ENCODE measurements around the gene KIF9. TPM values are rescaled to one million over a fixed set of nuclear protein-coding genes. Genes with fewer than 3 reads are reported as not detected.
"Not testable (repeated sequence)": the region's sequence is repeated elsewhere in the genome, so short reads cannot be mapped to it uniquely, and the experiment has no call there.

The KIF9 gene
- total RNA-seq, 1 donor, result 14.5 TPM

DNA sequence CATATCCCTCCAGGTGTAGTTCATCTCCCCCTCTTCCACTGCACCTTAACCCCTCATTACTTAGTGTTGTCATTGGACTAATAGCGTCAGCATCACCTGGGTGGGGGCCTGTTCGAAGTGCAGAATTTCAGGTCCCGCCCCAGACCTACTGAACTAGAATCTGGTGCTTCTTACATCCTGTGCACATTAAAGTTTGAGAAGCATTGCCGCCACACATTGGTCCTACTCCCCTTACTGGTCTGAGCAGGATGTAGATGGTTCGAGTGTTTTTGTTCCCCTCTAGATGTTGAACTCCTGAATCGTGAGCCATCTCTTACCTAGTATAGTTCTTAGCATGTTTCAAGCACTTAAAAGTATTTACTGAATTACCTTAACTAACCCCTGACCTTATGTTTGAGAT, 13.4 kb upstream of the KIF9 start:
- no peak for DNase-seq (ENCODE audit: low read depth in 2 of 3, low spot score in 2 of 3)

DNA sequence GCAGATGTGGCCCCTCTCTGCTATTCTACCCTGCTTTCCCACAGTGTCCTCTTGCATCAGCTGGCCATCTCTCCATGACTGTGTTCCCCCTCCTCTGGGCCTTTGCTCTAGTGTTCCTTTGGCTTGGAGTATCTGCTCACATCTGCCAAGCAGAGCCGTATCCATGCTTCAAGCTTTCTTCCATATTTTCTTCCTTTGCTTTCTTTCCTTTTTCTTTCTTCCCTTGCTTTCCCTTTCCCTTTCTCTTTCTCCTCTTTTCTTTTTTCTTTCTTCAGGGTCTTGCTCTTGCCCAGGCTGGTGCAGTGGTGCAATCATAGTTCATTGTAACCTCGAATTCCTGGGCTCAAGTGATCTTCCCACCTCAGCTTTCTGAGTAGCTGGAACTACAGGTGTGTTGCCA, 12.7 kb upstream of the KIF9 start:
- no peak for DNase-seq (ENCODE audit: low read depth in 2 of 3, low spot score in 2 of 3)

DNA sequence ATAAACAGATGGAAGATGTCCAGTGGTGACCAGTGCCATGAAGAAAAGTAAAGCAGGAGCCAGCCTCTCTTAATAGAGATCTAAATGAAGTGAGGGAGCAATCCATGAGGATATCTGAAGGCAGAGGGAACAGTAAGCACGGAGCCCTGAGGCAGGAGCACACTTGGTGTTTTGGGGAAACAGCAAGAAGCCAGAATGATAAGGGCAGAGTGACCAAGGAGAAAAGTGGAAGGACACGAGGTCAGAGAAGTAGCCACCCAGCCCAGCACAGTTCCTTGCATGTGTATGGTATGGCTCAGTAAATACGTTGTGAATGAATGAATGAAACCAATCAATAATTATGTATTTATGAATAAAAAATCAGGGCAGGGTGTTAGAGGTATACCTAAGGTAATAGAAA, 11.8 kb upstream of the KIF9 start:
- no peak for DNase-seq (ENCODE audit: low read depth in 2 of 3, low spot score in 2 of 3)

DNA sequence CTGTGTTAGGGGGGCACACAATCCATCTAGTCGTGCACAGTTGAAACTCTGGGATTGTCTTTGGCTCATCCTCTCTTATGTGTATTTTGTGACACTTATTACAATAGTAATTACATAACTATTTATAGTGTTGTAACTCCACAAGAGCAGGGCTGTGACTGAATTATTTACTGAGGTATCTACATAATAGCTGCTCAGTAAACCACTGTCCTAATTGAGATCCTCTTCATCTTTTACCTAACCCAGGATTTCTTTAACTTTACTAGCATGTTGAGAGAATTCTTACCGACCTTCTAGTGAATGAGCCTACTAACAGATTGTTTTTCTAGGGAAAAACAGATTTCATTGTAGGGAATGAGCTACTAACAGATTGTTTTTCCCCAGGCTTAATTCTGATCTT, 11.2 kb upstream of the KIF9 start:
- no peak for DNase-seq (ENCODE audit: low read depth in 2 of 3, low spot score in 2 of 3)

DNA sequence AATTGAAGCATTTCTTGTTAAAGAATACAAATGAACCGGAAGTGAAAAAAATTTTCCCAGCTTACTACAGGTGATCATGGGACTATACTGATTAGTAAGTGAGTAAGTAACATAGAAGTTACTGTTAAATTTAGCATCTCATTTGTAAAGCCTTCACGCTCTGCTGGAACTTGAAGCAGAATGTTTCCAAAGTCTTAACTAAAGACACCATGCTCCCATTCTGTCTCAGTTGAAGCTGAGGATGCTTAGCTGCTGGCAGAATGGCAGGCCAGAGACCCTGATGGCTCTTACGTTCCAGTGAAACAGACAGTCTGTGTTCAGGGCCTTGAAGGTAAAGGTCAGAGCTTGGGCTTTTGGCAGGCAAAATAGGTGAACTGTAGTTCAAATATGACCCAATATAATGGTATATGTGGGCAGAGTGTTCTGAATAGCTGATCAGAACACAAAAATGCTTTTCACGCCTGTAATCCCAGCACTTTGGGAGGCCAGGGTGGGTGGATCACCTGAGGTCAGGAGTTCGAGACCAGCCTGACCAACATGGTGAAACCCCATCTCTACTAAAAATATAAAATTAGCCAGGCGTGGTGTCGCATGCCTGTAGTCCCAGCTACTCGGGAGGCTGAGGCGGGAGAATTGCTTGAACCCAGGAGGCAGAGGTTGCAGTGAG, 9.3 kb upstream of the KIF9 start:
- DNase-seq (ENCODE audit: low read depth in 2 of 3, low spot score in 2 of 3), result not testable (repeated sequence)

DNA sequence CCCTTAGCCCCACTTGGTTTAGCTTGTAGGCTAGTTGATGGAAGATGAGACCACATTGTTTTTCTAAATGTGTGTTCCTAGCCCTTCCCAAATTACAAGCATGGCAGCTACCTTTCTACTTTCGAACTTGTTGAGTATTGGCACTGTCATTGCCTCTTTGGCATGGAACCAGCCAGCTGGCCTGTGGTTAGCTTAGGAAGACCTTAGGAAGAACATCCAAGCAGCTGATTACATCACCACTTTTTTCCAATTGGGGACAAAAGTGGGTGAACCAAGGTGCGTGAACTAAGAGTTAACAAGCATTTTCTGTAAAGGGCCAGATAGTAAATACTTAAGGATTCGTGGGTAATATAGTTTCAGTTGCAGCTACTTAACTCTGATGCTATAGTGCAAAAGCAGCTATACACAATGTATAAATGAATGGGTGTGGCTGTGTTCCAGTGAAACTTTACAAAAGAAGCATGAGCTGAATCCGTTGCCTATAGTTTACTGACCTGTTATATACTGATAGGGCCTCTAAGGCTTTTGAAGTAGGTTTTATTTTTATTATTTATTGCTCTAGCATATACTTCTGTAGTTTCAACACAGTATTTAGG, 8.7 kb upstream of the KIF9 start:
- no peak for DNase-seq (ENCODE audit: low read depth in 2 of 3, low spot score in 2 of 3)

DNA sequence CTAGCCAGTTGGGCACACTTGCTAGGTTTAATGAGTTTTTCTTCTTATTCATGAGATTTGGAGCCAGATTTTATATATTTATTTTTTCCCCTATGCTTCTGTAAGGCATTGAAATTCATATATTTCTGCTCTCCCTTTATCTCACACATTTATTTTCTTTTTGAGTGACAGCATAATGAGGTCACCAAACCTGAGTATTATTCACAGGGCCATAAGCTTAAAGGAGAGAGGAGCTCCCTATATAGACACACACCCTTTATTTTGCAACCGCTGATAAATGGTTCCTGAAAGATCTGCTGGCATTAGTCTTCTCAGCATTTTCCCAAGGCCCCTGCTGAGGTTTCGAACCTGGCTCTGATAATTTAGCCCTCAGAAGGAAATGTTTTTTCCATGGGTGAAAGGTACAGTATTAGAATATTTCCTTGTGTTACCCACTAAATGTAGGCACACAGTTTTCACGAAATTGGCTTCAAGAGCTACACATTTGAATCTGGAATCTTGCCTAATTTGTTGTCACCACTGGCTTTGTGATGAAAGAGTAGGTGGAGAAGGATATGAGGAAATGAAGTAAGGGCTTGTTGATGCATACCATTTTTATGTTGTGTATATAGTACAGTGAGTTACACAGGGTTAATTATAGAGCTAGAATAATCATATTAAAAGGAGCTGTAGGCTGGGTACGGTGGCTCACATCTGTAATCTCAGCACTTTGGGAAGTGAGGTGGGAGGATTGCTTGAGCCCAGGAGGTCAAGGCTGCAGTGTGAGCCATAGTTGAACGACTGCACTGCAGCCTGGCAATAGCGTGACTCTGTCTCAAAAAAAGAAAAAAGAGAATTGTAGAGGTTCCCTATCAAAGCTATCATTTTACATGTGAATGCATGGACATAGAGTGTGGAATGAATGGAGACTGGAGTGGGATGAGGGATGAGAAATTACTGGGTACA, 6.6 kb upstream of the KIF9 start:
- DNase-seq (ENCODE audit: low read depth in 2 of 3, low spot score in 2 of 3), result no peak

DNA sequence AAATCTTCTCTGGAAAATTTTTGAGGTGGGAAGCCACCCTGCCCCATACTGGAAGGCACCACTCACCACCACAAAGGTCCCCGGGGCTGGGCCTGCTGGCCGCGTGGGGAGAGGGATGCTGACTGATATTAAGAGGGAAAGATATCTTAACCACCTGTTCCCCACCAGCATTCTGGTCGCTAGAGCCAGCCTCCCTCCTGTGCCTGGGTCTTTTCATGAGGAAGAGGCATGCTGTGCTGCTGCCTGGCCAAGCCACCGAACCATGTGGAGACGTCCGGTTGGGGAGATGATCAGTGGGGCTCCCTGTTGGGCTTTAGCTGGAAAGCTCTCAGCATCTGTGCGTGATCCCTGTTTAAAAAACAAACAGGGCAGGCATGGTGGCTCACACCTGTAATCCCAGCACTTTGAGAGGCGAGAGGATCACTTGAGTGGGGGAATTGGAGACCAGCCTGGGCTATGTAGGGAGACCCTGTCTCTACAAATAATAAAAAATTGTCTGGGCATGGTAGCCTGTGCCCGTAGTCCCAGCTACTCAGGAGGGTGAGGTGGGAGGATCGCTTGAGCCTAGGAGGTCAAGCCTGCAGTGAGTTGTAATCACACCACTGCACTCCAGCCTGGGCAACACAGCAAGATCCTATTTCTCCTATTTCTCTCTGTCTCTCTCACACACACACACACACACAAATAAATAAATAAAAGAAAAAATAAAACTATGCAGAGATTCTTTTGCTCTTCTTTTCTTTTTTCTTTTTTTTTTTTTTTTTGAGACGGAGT, 1.2 kb upstream of the KIF9 start:
- no peak for DNase-seq (ENCODE audit: low read depth in 2 of 3, low spot score in 2 of 3)

DNA sequence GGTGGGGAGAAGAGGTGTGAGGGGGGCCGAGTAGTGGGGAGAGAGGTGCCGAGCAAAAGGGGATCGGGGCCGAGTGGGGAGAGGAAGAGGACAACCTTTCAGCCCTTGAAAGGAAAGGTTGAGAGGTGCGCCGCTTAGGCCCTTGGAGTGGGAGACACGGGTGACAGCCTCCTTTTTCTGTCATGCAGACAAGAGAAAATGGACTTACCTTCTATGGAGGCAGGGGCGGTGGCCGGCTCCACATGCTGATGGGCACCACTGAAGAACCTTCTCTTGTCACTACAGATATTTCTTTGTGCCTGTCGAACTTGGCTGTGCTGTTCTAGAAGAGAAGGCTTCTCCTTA, 566 bp upstream of the KIF9 start:
- no peak for DNase-seq (ENCODE audit: low read depth in 2 of 3, low spot score in 2 of 3)

DNA sequence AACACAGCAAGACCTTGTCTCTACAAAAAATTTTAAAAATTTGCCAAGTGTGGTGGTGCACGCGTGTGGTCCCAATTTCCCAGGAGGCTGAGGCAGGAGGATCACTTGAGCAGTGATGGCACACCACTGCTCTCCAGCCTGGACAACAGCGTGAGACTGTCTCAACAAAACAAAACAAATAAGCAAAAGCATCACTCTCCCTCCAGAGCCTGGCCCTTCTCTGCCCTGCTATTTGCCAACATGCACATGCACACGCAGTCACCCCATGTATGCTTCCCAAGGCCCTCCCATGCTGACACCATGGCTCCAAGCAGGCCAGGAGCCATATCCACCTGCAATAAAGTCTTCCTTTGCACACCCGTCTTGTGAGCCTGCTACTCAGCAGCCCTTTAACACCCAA, 2.1 kb downstream of the KIF9 start:
- no peak for DNase-seq (ENCODE audit: low read depth in 2 of 3, low spot score in 2 of 3)

DNA sequence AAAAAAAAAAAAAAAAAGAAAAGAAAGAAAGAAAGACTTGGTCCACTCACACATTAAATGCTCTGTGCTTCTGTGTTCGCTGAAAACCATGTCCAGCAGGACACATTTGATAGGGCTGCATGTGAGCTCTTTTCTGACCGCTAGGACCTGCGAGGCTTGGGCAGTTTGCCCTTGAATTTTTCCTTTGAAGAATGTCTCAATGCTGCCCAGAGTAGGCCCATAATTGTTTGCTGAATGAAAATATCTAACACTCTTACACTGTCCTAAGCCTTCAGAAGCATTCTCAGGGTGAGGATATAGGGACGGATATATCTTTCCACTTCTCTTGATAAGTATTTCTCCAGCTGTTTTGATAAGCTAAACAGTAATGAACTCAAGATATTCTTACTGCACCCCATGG, 6.0 kb downstream of the KIF9 start:
- DNase-seq (ENCODE audit: low read depth in 2 of 3, low spot score in 2 of 3), result no peak

DNA sequence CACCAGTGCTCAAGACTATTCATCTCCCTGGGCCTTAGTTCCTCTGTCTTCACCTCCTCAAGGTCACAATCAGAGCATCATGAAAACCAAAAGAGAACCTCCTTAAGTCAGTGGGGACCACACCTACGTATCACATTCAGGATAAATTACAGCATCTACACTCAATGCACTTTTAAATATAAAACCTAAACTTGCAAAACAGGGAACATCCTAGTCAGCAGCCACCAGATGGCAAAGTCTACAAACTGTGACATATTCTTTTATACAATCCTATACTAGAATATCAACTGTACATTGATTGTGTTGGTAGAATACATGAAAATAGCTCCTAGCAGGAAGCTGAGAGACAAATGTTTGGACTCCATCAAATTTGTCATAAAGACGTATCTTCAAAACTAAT, 7.9 kb downstream of the KIF9 start:
- DNase-seq (ENCODE audit: low read depth in 2 of 3, low spot score in 2 of 3), result no peak

DNA sequence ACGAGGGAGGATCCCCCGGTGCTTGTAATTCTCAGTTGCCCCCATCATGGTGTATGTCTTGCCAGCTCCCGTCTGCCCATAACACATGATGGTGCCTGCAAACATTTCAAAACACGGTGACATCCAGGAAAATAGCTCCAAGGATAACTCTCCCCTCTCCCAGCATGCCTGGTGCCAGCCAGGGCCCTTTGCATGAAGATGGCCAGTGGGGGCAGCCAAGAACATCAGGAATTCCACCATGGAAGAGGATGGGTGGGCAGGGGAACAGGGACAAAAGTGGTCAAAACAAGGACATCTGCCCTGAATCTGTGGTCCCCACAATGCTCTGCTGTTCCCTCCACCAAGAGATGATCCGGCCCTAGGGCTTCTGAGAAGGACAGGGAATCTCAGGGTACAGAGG, 9.0 kb downstream of the KIF9 start:
- no peak for DNase-seq (ENCODE audit: low read depth in 2 of 3, low spot score in 2 of 3)

DNA sequence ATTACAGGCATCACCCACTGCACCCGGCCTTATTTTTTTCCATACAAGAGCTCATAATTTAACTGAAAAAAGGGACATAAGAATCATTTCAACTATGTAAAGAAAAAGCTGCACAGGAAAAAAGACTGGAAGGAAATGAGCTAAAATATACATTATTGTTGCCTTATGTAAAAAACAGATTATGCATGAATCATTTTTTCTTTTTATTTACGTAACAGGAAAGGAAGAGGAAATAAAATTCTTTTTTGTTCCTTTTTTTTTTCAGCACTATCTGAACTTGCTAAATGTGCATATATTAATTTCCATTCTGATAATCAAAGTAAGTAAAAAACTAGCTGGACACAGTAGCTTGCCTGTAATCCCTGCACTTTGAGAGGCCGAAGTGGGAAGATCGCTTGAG, 12.1 kb downstream of the KIF9 start:
- no peak for DNase-seq (ENCODE audit: low read depth in 2 of 3, low spot score in 2 of 3)

DNA sequence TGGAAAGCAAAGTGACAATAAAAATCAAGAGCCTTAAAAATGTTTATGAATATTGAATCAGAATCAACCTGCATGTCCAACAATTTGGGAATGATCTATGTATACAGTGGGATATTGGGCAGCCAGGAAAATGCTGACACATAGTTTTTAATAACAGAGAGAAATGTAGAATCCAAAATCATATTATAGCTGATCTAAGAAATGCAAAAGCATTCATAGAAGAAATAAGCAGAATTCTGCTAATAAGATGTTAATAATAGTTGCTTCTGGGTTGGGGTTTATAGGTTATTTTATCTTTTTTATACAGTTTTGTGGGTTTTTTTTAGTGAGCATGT, 15.1 kb downstream of the KIF9 start:
- DNase-seq (ENCODE audit: low read depth in 2 of 3, low spot score in 2 of 3), result no peak

DNA sequence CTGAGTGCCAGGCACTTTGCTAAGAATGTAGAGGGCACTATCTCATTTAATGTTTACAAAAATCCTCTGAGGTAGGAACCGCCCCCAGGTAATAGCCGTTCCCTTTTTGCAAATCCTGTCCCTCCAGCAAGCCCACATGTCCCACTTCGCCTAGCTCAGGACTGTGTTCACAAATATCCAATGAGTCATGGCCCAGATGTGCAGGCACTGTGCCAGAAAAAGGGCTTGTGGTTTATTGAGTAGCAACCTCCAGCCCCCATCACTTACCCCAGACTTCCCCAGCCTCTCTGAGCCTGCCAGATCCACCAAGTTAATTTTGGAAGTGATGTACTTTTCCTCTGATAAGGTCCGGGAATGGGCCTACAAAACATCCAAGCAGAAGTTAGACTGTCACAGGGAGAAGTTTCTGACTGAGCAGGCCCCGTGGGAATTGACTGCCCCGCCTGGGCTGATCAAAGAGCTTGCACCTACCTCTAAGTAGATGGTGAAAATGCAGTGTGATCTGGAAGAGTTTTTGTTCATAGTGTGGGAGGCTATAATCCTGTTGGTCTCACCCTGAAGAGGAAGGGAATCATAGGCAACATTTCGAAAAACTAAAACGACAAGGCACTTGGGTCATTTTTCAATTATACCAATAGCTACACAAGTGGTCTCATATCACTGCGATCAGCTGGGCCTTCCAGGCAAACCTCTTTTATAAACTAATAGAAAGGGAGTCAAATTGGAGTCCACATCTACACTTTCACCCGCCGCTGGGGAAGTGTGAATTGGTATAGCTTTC, 15.7 kb downstream of the KIF9 start:
- DNase-seq (ENCODE audit: low read depth in 2 of 3, low spot score in 2 of 3), result peak in 2 of 3 donors; percentile 94 to 99

DNA sequence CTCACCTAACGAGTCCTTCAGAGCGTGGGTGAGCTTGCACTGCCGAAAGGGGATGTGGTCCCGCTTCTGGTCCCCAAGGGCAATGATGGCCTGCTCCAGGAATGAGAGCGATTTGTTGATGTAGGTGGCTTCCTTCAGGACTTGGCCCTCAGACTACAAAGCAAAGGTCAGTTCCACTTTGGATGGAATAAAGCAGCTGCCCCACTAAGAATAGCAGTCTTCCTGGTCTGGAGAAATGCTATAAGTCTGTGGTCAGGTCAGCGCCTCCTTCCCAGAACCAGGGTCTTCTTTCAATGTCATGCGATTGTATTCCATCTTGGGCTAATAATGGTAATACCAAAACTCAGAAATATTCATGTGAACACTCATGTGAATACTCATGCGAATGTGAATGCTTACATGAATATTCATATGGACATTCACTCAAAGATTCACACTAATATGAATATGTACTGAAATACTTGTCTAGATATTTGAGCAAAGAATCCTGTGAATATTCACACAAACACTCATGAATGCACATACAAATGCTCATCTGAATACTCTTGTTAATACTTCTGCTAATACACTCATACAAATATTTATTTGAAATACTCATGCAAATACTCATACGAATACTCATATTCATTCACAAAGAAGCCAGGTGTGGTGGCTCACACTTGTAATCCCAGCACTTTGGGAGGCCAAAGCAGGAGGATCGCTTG, 16.7 kb downstream of the KIF9 start:
- DNase-seq (ENCODE audit: low read depth in 2 of 3, low spot score in 2 of 3), result no peak

DNA sequence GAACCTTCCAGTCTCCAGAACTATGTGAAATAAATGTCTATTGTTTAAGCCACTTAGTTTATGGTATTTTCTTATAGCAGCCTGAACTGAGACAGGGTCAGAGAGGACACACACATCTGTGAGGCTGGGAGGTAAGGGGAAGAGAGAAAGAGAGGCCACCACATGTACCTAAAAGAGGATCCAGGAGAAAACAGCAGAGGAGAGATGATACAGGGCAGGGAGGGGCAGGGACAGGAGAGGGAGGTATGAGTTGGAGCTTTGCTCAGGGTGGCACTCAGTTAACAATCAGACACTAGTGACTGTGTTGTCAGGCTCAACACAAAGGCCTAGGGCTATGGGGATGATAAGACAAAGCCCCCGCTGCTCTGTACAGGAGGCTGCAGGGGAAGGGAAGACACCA, 17.6 kb downstream of the KIF9 start:
- DNase-seq (ENCODE audit: low read depth in 2 of 3, low spot score in 2 of 3), result no peak

DNA sequence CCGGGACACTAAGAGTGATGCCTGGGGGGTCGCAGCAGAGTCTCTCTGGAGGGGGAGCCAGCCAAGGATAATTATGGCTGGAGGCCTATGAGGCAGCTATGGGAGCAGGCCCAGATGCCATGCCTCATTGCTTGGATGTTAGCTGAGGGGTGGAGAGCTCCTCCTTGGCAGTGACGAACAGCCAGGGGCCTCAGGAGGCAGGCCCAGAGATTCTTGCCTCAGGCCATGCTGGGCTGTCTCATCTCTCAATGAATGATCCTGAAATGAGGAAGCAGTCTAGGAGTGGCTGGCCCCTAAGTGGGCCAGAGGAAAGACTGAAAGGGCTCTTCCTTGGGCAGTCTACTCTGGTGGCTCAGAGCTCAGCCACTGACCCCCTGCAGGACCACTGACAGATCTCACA, 21.3 kb downstream of the KIF9 start:
- DNase-seq (ENCODE audit: low read depth in 2 of 3, low spot score in 2 of 3), result no peak

DNA sequence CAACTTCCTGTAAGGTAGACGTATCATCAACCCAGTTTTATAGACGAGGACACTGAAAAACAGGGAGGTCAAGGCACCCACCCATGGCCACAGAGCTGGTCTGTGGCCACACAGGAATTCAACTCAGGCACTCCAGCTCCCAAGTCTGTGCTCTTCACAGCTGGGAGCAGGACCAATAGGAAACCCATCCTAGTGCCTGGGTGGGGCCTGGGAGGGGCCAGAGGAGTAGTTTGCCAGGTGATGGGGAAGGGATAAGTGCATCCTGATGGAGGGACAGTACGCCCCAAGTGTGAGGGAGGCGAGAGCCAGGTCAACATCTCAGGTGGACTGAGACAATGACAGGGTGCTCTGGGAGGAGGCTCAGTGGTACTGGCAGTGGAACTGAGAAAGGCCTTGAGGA, 22.0 kb downstream of the KIF9 start:
- DNase-seq (ENCODE audit: low read depth in 2 of 3, low spot score in 2 of 3), result no peak

All from hematopoietic multipotent progenitor cell (in vitro differentiated cells).